ENCODE measurements around the gene RDH14.

The RDH14 gene

GRCh38 chr2:18548621-18549020 lies 11.8 kb downstream of the RDH14 start:
- Histone ChIP-seq H3K36me3 (ENCODE audit: control insufficient read depth, insufficient read depth, low read length) (no peaks in the 10 kb centered on the region), H3K27ac (ENCODE audit: insufficient read depth, low read depth, low read length, poor library complexity, severe bottlenecking) (no peak overlapping the region), H3K27me3 (ENCODE audit: control insufficient read depth, insufficient read depth, low read length, poor library complexity, severe bottlenecking) (no peaks in the 10 kb centered on the region), H3K4me1 (ENCODE audit: control insufficient read depth, insufficient read depth, low read length) (no peaks in the 10 kb centered on the region), H3K9me3 (ENCODE audit: control insufficient read depth, low read length) (no peaks in the 10 kb centered on the region), H3K4me3 (ENCODE audit: insufficient read depth, low read depth, low read length) (no peak overlapping the region)
- WGBS, 2 experiments: 95 to 100% methylated on average over 1 of the region's 1 CpG

GRCh38 chr2:18546567-18546966 lies 13.9 kb downstream of the RDH14 start:
- Histone ChIP-seq H3K9me3 (ENCODE audit: control insufficient read depth, low read length) (no peaks in the 10 kb centered on the region), H3K27me3 (ENCODE audit: control insufficient read depth, insufficient read depth, low read length, poor library complexity, severe bottlenecking) (no peaks in the 10 kb centered on the region), H3K4me3 (ENCODE audit: insufficient read depth, low read depth, low read length) (no peak overlapping the region), H3K36me3 (ENCODE audit: control insufficient read depth, insufficient read depth, low read length) (no peaks in the 10 kb centered on the region), H3K27ac (ENCODE audit: insufficient read depth, low read depth, low read length, poor library complexity, severe bottlenecking) (no peak overlapping the region), H3K4me1 (ENCODE audit: control insufficient read depth, insufficient read depth, low read length) (no peaks in the 10 kb centered on the region)
- 45 to 50% methylated on average over 2 of the region's 2 CpGs for WGBS, 2 experiments

- Histone ChIP-seq H3K27me3 (ENCODE audit: control insufficient read depth, insufficient read depth, low read length, poor library complexity, severe bottlenecking) (no peaks in the 10 kb centered on the region), H3K4me1 (ENCODE audit: control insufficient read depth, insufficient read depth, low read length) (no peaks in the 10 kb centered on the region), H3K36me3 (ENCODE audit: control insufficient read depth, insufficient read depth, low read length) (no peaks in the 10 kb centered on the region), H3K9me3 (ENCODE audit: control insufficient read depth, low read length) (no peaks in the 10 kb centered on the region), H3K4me3 (ENCODE audit: insufficient read depth, low read depth, low read length) (no peak overlapping the region), H3K27ac (ENCODE audit: insufficient read depth, low read depth, low read length, poor library complexity, severe bottlenecking) (no peak overlapping the region)
- 94 to 97% methylated on average over 3 to 4 of the region's 4 CpGs for WGBS, 2 experiments
These were observed 15.1 kb downstream of the RDH14 start for GRCh38 chr2:18545384-18545783.

- Histone ChIP-seq H3K9me3 (ENCODE audit: control insufficient read depth, low read length) (no peaks in the 10 kb centered on the region), H3K27ac (ENCODE audit: insufficient read depth, low read depth, low read length, poor library complexity, severe bottlenecking) (no peak overlapping the region), H3K4me3 (ENCODE audit: insufficient read depth, low read depth, low read length) (no peak overlapping the region), H3K36me3 (ENCODE audit: control insufficient read depth, insufficient read depth, low read length) (no peaks in the 10 kb centered on the region), H3K4me1 (ENCODE audit: control insufficient read depth, insufficient read depth, low read length) (no peaks in the 10 kb centered on the region), H3K27me3 (ENCODE audit: control insufficient read depth, insufficient read depth, low read length, poor library complexity, severe bottlenecking) (no peaks in the 10 kb centered on the region)
- WGBS, 2 experiments: 89 to 95% methylated on average over 3 of the region's 3 CpGs
These were observed 16.3 kb downstream of the RDH14 start for GRCh38 chr2:18544171-18544570.

- H3K9me3 ChIP-seq (ENCODE audit: control insufficient read depth, low read length): no peaks in the 10 kb centered on the region
- no peaks in the 10 kb centered on the region for H3K4me1 ChIP-seq (ENCODE audit: control insufficient read depth, insufficient read depth, low read length)
- H3K27ac ChIP-seq (ENCODE audit: insufficient read depth, low read depth, low read length, poor library complexity, severe bottlenecking): no peak overlapping the region
- H3K36me3 ChIP-seq (ENCODE audit: control insufficient read depth, insufficient read depth, low read length): no peaks in the 10 kb centered on the region
- 88 to 93% methylated on average over 2 of the region's 2 CpGs for WGBS, 2 experiments
- H3K27me3 ChIP-seq (ENCODE audit: control insufficient read depth, insufficient read depth, low read length, poor library complexity, severe bottlenecking): no peaks in the 10 kb centered on the region
- H3K4me3 ChIP-seq (ENCODE audit: insufficient read depth, low read depth, low read length): no peak overlapping the region
These were observed 19.6 kb downstream of the RDH14 start for GRCh38 chr2:18540872-18541271.

- Histone ChIP-seq H3K4me1 (ENCODE audit: control insufficient read depth, insufficient read depth, low read length) (no peaks in the 10 kb centered on the region), H3K36me3 (ENCODE audit: control insufficient read depth, insufficient read depth, low read length) (no peaks in the 10 kb centered on the region), H3K27ac (ENCODE audit: insufficient read depth, low read depth, low read length, poor library complexity, severe bottlenecking) (no peak overlapping the region), H3K27me3 (ENCODE audit: control insufficient read depth, insufficient read depth, low read length, poor library complexity, severe bottlenecking) (no peaks in the 10 kb centered on the region), H3K4me3 (ENCODE audit: insufficient read depth, low read depth, low read length) (no peak overlapping the region), H3K9me3 (ENCODE audit: control insufficient read depth, low read length) (no peaks in the 10 kb centered on the region)
- no CpG with 5 or more reads among the region's 1 CpG for WGBS, 2 experiments
These were observed 23.8 kb downstream of the RDH14 start for GRCh38 chr2:18536697-18537096.

- 77 to 81% methylated on average over 7 of the region's 7 CpGs for WGBS, 2 experiments
- Histone ChIP-seq H3K36me3 (ENCODE audit: control insufficient read depth, insufficient read depth, low read length) (no peaks in the 10 kb centered on the region), H3K4me3 (ENCODE audit: insufficient read depth, low read depth, low read length) (no peak overlapping the region), H3K9me3 (ENCODE audit: control insufficient read depth, low read length) (no peaks in the 10 kb centered on the region), H3K4me1 (ENCODE audit: control insufficient read depth, insufficient read depth, low read length) (no peaks in the 10 kb centered on the region), H3K27ac (ENCODE audit: insufficient read depth, low read depth, low read length, poor library complexity, severe bottlenecking) (no peak overlapping the region), H3K27me3 (ENCODE audit: control insufficient read depth, insufficient read depth, low read length, poor library complexity, severe bottlenecking) (no peaks in the 10 kb centered on the region)
These were observed 24.4 kb downstream of the RDH14 start for GRCh38 chr2:18536100-18536499.

- H3K9me3 ChIP-seq (ENCODE audit: control insufficient read depth, low read length): no peaks in the 10 kb centered on the region
- H3K4me1 ChIP-seq (ENCODE audit: control insufficient read depth, insufficient read depth, low read length): no peaks in the 10 kb centered on the region
- no peaks in the 10 kb centered on the region for H3K36me3 ChIP-seq (ENCODE audit: control insufficient read depth, insufficient read depth, low read length)
- H3K27me3 ChIP-seq (ENCODE audit: control insufficient read depth, insufficient read depth, low read length, poor library complexity, severe bottlenecking): no peaks in the 10 kb centered on the region
- H3K27ac ChIP-seq (ENCODE audit: insufficient read depth, low read depth, low read length, poor library complexity, severe bottlenecking): no peak overlapping the region
- no peak overlapping the region for H3K4me3 ChIP-seq (ENCODE audit: insufficient read depth, low read depth, low read length)
- 100% methylated on average over 1 of the region's 1 CpG for WGBS, 2 experiments
These were observed 29.3 kb downstream of the RDH14 start for GRCh38 chr2:18531194-18531593.

- Histone ChIP-seq H3K27ac (ENCODE audit: insufficient read depth, low read depth, low read length, poor library complexity, severe bottlenecking) (no peak overlapping the region), H3K27me3 (ENCODE audit: control insufficient read depth, insufficient read depth, low read length, poor library complexity, severe bottlenecking) (no peaks in the 10 kb centered on the region), H3K36me3 (ENCODE audit: control insufficient read depth, insufficient read depth, low read length) (no peaks in the 10 kb centered on the region), H3K4me1 (ENCODE audit: control insufficient read depth, insufficient read depth, low read length) (no peaks in the 10 kb centered on the region), H3K4me3 (ENCODE audit: insufficient read depth, low read depth, low read length) (no peak overlapping the region), H3K9me3 (ENCODE audit: control insufficient read depth, low read length) (no peaks in the 10 kb centered on the region)
- WGBS, 2 experiments: 69 to 70% methylated on average over 4 of the region's 4 CpGs
These were observed 32.6 kb downstream of the RDH14 start for GRCh38 chr2:18527822-18528221.

- Histone ChIP-seq H3K27me3 (ENCODE audit: control insufficient read depth, insufficient read depth, low read length, poor library complexity, severe bottlenecking) (no peaks in the 10 kb centered on the region), H3K36me3 (ENCODE audit: control insufficient read depth, insufficient read depth, low read length) (no peaks in the 10 kb centered on the region), H3K9me3 (ENCODE audit: control insufficient read depth, low read length) (no peaks in the 10 kb centered on the region), H3K4me3 (ENCODE audit: insufficient read depth, low read depth, low read length) (no peak overlapping the region), H3K4me1 (ENCODE audit: control insufficient read depth, insufficient read depth, low read length) (no peaks in the 10 kb centered on the region), H3K27ac (ENCODE audit: insufficient read depth, low read depth, low read length, poor library complexity, severe bottlenecking) (no peak overlapping the region)
- WGBS, 2 experiments: 47 to 96% methylated on average over 2 of the region's 2 CpGs
These were observed 33.1 kb downstream of the RDH14 start for GRCh38 chr2:18527326-18527725.

GRCh38 chr2:18526429-18526828 lies 34.0 kb downstream of the RDH14 start:
- no peaks in the 10 kb centered on the region for H3K4me1 ChIP-seq (ENCODE audit: control insufficient read depth, insufficient read depth, low read length)
- no peaks in the 10 kb centered on the region for H3K36me3 ChIP-seq (ENCODE audit: control insufficient read depth, insufficient read depth, low read length)
- no peaks in the 10 kb centered on the region for H3K9me3 ChIP-seq (ENCODE audit: control insufficient read depth, low read length)
- H3K4me3 ChIP-seq (ENCODE audit: insufficient read depth, low read depth, low read length): no peak overlapping the region
- H3K27me3 ChIP-seq (ENCODE audit: control insufficient read depth, insufficient read depth, low read length, poor library complexity, severe bottlenecking): no peaks in the 10 kb centered on the region
- H3K27ac ChIP-seq (ENCODE audit: insufficient read depth, low read depth, low read length, poor library complexity, severe bottlenecking): no peak overlapping the region
- 79 to 81% methylated on average over 7 of the region's 7 CpGs for WGBS, 2 experiments
